A673 (cell line): Measurements from ENCODE around the gene NFIC. TPM values are rescaled to one million over a fixed set of nuclear protein-coding genes. Genes with fewer than 3 reads are reported as not detected.
A peak's percentile ranks its signal among the peaks of the same experiment; 100 is the strongest.

Experiments used
- BruUV-seq: library from RNA; stranded (reverse); fragments of 400-500 nt; replicated peaks from 2 replicates; lab custom pipeline; 2021; lab: Mats Ljungman, UMichigan
- CTCF ChIA-PET: fragments of 300-600 bp; sonication (Branson Sonifier 250); formaldehyde crosslinking; loops from one replicate; lab custom pipeline; 2022; ENCODE audit warnings: antibody characterized with exemption; lab: Charles Lee
- POLR2A ChIA-PET: fragments of 300-600 bp; sonication (Branson Sonifier 250); formaldehyde crosslinking; loops from one replicate; lab custom pipeline; 2022; ENCODE audit warnings: antibody characterized with exemption; ENCODE audit not compliant: low non-redundant PET; lab: Charles Lee
- DNase-seq: peaks from one replicate; pipeline ENCODE4 v3.0.0-alpha.2; 2015; ENCODE audit warnings: low spot score
- H3K27ac ChIP-seq: fragments of 200-600 bp; sonication (generic); 2 replicates; pipeline ENCODE4 v1.5.1; 2016; ENCODE audit warnings: mixed run types, low read depth, mild to moderate bottlenecking, mixed read lengths, antibody characterized with exemption, low read length; ENCODE audit not compliant: poor library complexity, severe bottlenecking
- H3K27me3 ChIP-seq: fragments of 200-600 bp; sonication (generic); replicated peaks from 2 replicates; pipeline ENCODE4 v1.6.1; 2017; ENCODE audit warnings: mixed run types, low read depth, mild to moderate bottlenecking, mixed read lengths, antibody characterized with exemption, low read length; ENCODE audit not compliant: insufficient read depth, poor library complexity
- H3K36me3 ChIP-seq: fragments of 200-600 bp; sonication (generic); 2 replicates; pipeline ENCODE4 v1.6.1; 2016; ENCODE audit warnings: mixed run types, mild to moderate bottlenecking, mixed read lengths, antibody characterized with exemption, low read length; ENCODE audit not compliant: insufficient read depth, poor library complexity, severe bottlenecking
- H3K4me1 ChIP-seq: fragments of 200-600 bp; sonication (generic); 2 replicates; pipeline ENCODE4 v1.6.1; 2017; ENCODE audit warnings: mixed run types, mild to moderate bottlenecking, mixed read lengths, antibody characterized with exemption, low read length; ENCODE audit not compliant: insufficient read depth, poor library complexity, severe bottlenecking
- H3K4me3 ChIP-seq: fragments of 200-600 bp; sonication (generic); 2 replicates; pipeline ENCODE4 v1.5.1; 2016; ENCODE audit warnings: low read depth, mixed run types, mild to moderate bottlenecking, mixed read lengths, low read length; ENCODE audit not compliant: poor library complexity, severe bottlenecking
- H3K9me3 ChIP-seq: fragments of 200-600 bp; sonication (generic); 2 replicates; pipeline ENCODE4 v1.6.1; 2016; ENCODE audit warnings: mixed run types, low read depth, mild to moderate bottlenecking, mixed read lengths, antibody characterized with exemption, low read length; ENCODE audit not compliant: poor library complexity, severe bottlenecking
- CTCF ChIP-seq: fragments of 300-800, 200-600 bp; sonication (generic); conservative IDR thresholded peaks from 2 replicates; pipeline ENCODE4 v1.5.1; 2017; ENCODE audit warnings: low read depth, mild to moderate bottlenecking, antibody characterized with exemption, low read length, moderate library complexity, mixed read lengths
- EZH2 ChIP-seq: fragments of 200-600 bp; sonication (generic); IDR thresholded peaks from 2 replicates; pipeline ENCODE4 v1.6.1; 2017; ENCODE audit warnings: borderline replicate concordance, low read depth, mild to moderate bottlenecking, mixed read lengths, antibody characterized with exemption, low read length; ENCODE audit not compliant: poor library complexity, severe bottlenecking
- intact Hi-C: fragments of 100-400 bp; cut with micrococcal nuclease; formaldehyde crosslinking; loops from one replicate; pipeline ENCODE4 v1.10.0; 2022; ENCODE audit not compliant: unreplicated experiment
- total RNA-seq: library from RNA; stranded (reverse); gene quantifications from 2 replicates; pipeline ENCODE4 v1.2.3, GENCODE V29; 2021

The NFIC gene
- total RNA-seq, 1 experiment from 2014 or later = 112 TPM

DNA sequence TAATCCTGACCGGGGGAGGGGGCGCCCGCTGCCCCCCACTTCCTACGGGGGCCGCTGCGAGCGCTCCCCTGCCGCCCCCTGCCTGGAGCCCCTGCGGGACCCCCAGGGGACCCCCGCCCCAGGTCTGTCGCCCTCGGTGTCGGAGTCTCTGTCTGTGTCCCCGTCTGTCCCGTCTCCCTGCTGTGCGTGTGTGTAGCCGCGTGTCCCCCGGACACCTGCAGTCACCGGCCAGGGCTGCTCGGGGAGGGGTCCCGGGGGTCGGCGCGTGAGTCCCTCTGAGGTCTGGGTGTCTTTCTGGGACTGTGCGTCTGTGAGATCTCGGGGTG is 7.7 kb upstream of the NFIC start:
- no peak for TF ChIP-seq CTCF
- TF ChIP-seq EZH2 = no peak
- no peak for DNase-seq
- no TSS peak for BruUV-seq
- no peaks in the 10 kb centered on the region for H3K9me3 ChIP-seq
- H3K27ac ChIP-seq = peak overlapping the region; percentile 47
- no peaks in the 10 kb centered on the region for H3K36me3 ChIP-seq
- ChIA-PET POLR2A (interaction anchor here (0.5 kb wide), 1 partner anchor 71 kb away, joined by 7 read pairs; no protein-coding TSS in a partner anchor), CTCF (interaction anchor here (1.0 kb wide), 1 partner anchor 71 kb away, joined by 3 read pairs; no protein-coding TSS in a partner anchor)
- H3K4me3 ChIP-seq = peak overlapping the region; percentile 92
- H3K27me3 ChIP-seq = no peaks in the 10 kb centered on the region
- intact Hi-C loops = no loop called here
- peaks cover 24% of the 10 kb centered on the region for H3K4me1 ChIP-seq

DNA sequence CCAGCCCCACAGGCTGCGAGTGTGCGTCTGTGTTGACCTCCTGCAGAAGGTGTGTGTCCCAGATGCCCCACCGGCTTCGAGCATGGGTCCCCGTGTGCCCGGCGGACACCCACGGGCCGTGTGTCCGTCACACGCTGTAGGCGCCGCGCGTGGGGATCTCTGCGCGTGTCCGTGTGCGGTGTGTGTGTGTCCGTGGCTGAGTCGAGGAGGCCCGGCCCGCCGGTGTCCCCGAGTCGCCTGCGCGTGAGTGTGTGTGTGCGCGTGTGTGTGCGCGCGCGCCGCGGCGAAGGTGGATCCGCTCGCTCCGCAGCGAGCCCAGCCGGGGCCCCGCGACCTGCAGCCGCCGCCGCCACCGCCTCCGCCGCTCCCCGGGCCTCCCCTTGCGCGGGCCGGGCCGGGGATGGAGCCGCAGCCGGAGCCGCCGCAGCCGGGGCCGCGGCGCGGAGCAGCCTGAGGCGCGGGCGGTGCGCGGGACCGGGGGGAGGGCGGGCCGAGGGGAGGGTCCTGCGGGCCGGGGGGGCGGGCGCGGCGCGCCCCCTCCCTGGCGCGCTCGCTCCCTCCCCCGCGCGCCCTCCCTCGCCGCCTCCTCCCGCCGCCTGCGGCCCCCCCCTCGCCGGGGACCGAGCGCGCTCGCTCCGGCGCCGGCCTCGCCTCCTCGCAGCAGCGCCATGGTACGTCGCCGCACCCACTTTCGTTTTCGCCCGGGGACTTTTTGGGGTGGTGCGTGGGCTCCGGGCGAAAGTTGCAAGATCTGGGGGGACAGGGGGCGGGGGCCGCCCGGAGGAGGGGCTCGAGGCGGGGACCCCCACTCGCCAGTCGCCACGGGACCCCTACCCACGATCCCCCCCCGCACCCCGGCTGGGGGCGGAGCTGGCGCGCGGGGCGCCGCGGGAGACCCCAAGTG is 7.1 kb upstream of the NFIC start:
- BruUV-seq = no TSS peak
- peak; percentile 71 for DNase-seq
- peak overlapping the region; percentile 92 for H3K4me3 ChIP-seq
- H3K4me1 ChIP-seq = peaks cover 24% of the 10 kb centered on the region
- CTCF ChIA-PET = no interaction called here
- no peaks in the 10 kb centered on the region for H3K27me3 ChIP-seq
- no peaks in the 10 kb centered on the region for H3K36me3 ChIP-seq
- POLR2A ChIA-PET = no interaction called here
- intact Hi-C loops = no loop called here
- no peaks in the 10 kb centered on the region for H3K9me3 ChIP-seq
- no peak for TF ChIP-seq CTCF
- no peak for TF ChIP-seq EZH2
- H3K27ac ChIP-seq = peak overlapping the region; percentile 92

DNA sequence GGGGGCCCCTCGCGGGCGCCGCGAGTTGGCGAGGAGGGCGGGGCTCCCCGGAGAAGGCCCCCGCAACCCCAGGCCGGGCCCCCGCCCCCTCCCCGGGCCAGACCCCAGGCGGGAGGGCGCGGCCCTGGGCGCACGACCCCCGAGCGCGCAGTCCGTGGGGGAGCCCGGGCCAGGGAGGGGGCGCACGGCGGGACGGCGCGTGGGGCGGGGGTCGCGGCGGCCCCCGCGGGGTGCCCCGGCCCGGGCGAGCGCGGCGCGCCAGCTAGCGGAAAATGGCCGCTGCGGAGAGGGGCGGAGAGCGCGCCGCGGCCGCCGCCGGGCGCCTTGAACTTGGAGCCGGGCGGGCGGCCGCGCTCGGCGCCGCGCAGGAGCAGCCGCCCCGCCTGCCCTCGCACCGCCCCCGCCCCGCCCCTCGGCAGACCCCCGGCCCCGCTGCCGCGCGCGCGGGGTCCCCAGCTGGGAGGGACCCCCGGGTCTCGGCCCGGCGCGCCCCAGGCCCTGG is 6.4 kb upstream of the NFIC start:
- Histone ChIP-seq H3K4me3 (peak overlapping the region; percentile 92), H3K36me3 (no peaks in the 10 kb centered on the region), H3K9me3 (no peaks in the 10 kb centered on the region), H3K4me1 (peaks cover 25% of the 10 kb centered on the region), H3K27ac (peak overlapping the region; percentile 92), H3K27me3 (no peaks in the 10 kb centered on the region)
- intact Hi-C loops = no loop called here
- POLR2A ChIA-PET = no interaction called here
- BruUV-seq = no TSS peak
- TF ChIP-seq EZH2 = no peak
- TF ChIP-seq CTCF = no peak
- peak; percentile 62 for DNase-seq
- CTCF ChIA-PET = no interaction called here
